ENCODE measurements around the gene SVOP. TPM values are rescaled to one million over a fixed set of nuclear protein-coding genes. Genes with fewer than 3 reads are reported as not detected.

Gene SVOP
- total RNA-seq, 1 experiment from 2014 or later: 0.47 TPM

DNA sequence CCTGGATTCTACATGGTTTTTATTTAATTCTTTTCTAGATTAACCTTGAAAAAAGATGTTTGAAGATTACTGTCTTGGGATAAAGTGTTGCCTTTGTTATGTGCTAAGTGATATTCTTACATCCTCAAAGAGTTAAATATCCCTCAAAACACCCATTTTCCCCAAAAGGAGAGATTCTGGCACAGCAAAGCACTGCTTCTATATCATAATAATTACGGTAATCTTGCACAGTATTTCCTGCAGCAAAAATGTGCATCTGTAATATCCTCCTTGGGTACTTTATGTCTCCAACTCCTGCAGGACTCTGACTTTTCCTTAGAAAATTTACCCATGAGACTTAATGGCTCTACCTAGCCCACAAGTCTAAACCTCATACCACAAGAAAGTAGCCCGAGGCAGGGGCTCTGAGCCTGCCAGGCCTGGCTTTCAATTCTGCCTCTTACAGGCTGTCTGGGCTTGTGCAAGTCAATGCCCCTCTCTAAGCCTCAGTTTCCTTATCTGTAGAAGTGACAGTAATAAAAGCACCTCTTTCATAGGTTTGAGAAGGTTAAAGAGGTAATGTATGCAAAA is 45.8 kb downstream of the SVOP start:
- no peaks in the 10 kb centered on the region for H3K9me3 ChIP-seq (ENCODE audit: control insufficient read depth in 1 of 2, insufficient read depth in 1 of 2, low read depth in 1 of 2, low read length in 2 of 2)
- TF ChIP-seq, protein P1, sequence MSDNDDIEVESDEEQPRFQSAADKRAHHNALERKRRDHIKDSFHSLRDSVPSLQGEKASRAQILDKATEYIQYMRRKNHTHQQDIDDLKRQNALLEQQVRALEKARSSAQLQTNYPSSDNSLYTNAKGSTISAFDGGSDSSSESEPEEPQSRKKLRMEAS (IDR thresholded peaks at IDR 0.05): no peak
- TF ChIP-seq CBX3 (IDR thresholded peaks at IDR 0.05; ENCODE audit: low read depth): no peak
- TF ChIP-seq, protein P2, sequence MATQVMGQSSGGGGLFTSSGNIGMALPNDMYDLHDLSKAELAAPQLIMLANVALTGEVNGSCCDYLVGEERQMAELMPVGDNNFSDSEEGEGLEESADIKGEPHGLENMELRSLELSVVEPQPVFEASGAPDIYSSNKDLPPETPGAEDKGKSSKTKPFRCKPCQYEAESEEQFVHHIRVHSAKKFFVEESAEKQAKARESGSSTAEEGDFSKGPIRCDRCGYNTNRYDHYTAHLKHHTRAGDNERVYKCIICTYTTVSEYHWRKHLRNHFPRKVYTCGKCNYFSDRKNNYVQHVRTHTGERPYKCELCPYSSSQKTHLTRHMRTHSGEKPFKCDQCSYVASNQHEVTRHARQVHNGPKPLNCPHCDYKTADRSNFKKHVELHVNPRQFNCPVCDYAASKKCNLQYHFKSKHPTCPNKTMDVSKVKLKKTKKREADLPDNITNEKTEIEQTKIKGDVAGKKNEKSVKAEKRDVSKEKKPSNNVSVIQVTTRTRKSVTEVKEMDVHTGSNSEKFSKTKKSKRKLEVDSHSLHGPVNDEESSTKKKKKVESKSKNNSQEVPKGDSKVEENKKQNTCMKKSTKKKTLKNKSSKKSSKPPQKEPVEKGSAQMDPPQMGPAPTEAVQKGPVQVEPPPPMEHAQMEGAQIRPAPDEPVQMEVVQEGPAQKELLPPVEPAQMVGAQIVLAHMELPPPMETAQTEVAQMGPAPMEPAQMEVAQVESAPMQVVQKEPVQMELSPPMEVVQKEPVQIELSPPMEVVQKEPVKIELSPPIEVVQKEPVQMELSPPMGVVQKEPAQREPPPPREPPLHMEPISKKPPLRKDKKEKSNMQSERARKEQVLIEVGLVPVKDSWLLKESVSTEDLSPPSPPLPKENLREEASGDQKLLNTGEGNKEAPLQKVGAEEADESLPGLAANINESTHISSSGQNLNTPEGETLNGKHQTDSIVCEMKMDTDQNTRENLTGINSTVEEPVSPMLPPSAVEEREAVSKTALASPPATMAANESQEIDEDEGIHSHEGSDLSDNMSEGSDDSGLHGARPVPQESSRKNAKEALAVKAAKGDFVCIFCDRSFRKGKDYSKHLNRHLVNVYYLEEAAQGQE (IDR thresholded peaks at IDR 0.05; ENCODE audit: low read depth): no peak
- H3K4me3 ChIP-seq (replicated peaks in 1 of 2; ENCODE audit: low read depth in 1 of 2, low read length in 2 of 2): no peak overlapping the region
- H2AFZ ChIP-seq (ENCODE audit: low read depth, low read length, poor library complexity, severe bottlenecking): no peak overlapping the region
- H3K27ac ChIP-seq (ENCODE audit: low read depth, low read length): no peak overlapping the region
- no TSS peak for BruUV-seq (replicated peaks)
- H3K36me3 ChIP-seq (ENCODE audit: control insufficient read depth in 1 of 2, insufficient read depth in 2 of 2, low read length in 2 of 2): no peaks in the 10 kb centered on the region
- H3K9me2 ChIP-seq (ENCODE audit: insufficient read depth): no peaks in the 10 kb centered on the region
- intact Hi-C loops (cut with micrococcal nuclease): no loop called here
- no peak overlapping the region for H3K4me2 ChIP-seq (ENCODE audit: low read length)
- H3K4me1 ChIP-seq (ENCODE audit: control insufficient read depth in 1 of 2, insufficient read depth in 2 of 2, low read length in 2 of 2): no peaks in the 10 kb centered on the region
- ATAC-seq (no peak), DNase-seq (ENCODE audit: low read depth, low spot score) (no peak)
- no peaks in the 10 kb centered on the region for H3K79me2 ChIP-seq (ENCODE audit: insufficient read depth, low read length)
- H4K20me1 ChIP-seq (ENCODE audit: insufficient read depth): no peaks in the 10 kb centered on the region
- H3K27me3 ChIP-seq (ENCODE audit: insufficient read depth, low read length): no peaks in the 10 kb centered on the region; the same call in 1 of the 2 replicates
- CTCF ChIA-PET: no interaction called here
- H3K9ac ChIP-seq (ENCODE audit: low read length): no peak overlapping the region
- POLR2A ChIA-PET: no interaction called here
- RAD21 ChIA-PET (ENCODE audit: low non-redundant PET in 1 of 2, low total read pairs in 2 of 2, uncharacterized antibody in 2 of 2, unreplicated experiment in 2 of 2): no interaction called here

DNA sequence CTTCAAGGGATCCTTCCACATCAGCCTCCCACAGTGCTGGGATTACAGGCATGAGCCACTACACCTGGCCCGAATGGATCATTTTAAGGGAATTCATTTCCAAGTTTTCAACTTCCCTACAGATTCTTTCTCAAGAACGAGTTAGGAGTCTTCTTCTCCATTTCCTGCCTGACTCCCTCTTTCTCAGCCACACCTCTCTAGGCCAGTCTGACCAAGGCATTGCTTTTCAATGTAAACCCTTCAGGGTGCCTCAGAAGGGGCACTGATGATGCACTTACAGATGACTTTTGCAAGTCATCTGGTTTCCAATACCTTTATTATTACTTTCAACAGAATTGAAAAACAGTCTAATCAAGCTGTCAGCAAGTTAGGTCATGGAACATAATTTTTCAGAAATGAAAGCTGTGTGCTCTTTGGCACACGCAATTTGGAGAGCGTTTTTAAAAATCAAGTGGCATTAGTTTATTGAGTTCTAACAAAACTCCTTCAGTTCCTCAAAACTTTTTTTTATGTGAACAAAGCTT is 47.2 kb downstream of the SVOP start:
- BruUV-seq (replicated peaks): no TSS peak
- intact Hi-C loops (cut with micrococcal nuclease): no loop called here
- Histone ChIP-seq H3K4me3 (replicated peaks in 1 of 2; ENCODE audit: low read depth in 1 of 2, low read length in 2 of 2) (no peak overlapping the region), H4K20me1 (ENCODE audit: insufficient read depth) (no peaks in the 10 kb centered on the region), H3K27ac (ENCODE audit: low read depth, low read length) (no peak overlapping the region), H2AFZ (ENCODE audit: low read depth, low read length, poor library complexity, severe bottlenecking) (no peak overlapping the region), H3K79me2 (ENCODE audit: insufficient read depth, low read length) (no peaks in the 10 kb centered on the region), H3K36me3 (ENCODE audit: control insufficient read depth in 1 of 2, insufficient read depth in 2 of 2, low read length in 2 of 2) (no peaks in the 10 kb centered on the region), H3K9ac (ENCODE audit: low read length) (no peak overlapping the region), H3K9me2 (ENCODE audit: insufficient read depth) (no peaks in the 10 kb centered on the region), H3K27me3 (ENCODE audit: insufficient read depth, low read length) (no peaks in the 10 kb centered on the region; the same call in 1 of the 2 replicates), H3K4me1 (ENCODE audit: control insufficient read depth in 1 of 2, insufficient read depth in 2 of 2, low read length in 2 of 2) (no peaks in the 10 kb centered on the region), H3K4me2 (ENCODE audit: low read length) (no peak overlapping the region), H3K9me3 (ENCODE audit: control insufficient read depth in 1 of 2, insufficient read depth in 1 of 2, low read depth in 1 of 2, low read length in 2 of 2) (no peaks in the 10 kb centered on the region)
- ChIA-PET RAD21 (ENCODE audit: low non-redundant PET in 1 of 2, low total read pairs in 2 of 2, uncharacterized antibody in 2 of 2, unreplicated experiment in 2 of 2) (no interaction called here), POLR2A (no interaction called here), CTCF (no interaction called here)
- DNase-seq (ENCODE audit: low read depth, low spot score): no peak
- ATAC-seq: no peak
- no peak for TF ChIP-seq CEBPB (IDR thresholded peaks at IDR 0.05; ENCODE audit: low read depth)
- no peak for TF ChIP-seq POLR2AphosphoS5 (IDR thresholded peaks at IDR 0.05; ENCODE audit: low read depth, low read length)
- no peak for TF ChIP-seq ZNF274 (IDR thresholded peaks at IDR 0.05; ENCODE audit: low read depth, low read length)
- TF ChIP-seq, protein P3, sequence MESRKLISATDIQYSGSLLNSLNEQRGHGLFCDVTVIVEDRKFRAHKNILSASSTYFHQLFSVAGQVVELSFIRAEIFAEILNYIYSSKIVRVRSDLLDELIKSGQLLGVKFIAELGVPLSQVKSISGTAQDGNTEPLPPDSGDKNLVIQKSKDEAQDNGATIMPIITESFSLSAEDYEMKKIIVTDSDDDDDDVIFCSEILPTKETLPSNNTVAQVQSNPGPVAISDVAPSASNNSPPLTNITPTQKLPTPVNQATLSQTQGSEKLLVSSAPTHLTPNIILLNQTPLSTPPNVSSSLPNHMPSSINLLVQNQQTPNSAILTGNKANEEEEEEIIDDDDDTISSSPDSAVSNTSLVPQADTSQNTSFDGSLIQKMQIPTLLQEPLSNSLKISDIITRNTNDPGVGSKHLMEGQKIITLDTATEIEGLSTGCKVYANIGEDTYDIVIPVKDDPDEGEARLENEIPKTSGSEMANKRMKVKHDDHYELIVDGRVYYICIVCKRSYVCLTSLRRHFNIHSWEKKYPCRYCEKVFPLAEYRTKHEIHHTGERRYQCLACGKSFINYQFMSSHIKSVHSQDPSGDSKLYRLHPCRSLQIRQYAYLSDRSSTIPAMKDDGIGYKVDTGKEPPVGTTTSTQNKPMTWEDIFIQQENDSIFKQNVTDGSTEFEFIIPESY (IDR thresholded peaks at IDR 0.05; ENCODE audit: extremely low read depth, insufficient replicate concordance, low read length): no peak
- TF ChIP-seq EGR1 (IDR thresholded peaks at IDR 0.05; ENCODE audit: low read depth): no peak

Data from HCT116 (cell line).